Measurements from ENCODE around the gene MACROD2. TPM values are rescaled to one million over a fixed set of nuclear protein-coding genes. Genes with fewer than 3 reads are reported as not detected.

Gene MACROD2
- total RNA-seq, 1 donor from 2014 or later: 4.2 TPM

DNA sequence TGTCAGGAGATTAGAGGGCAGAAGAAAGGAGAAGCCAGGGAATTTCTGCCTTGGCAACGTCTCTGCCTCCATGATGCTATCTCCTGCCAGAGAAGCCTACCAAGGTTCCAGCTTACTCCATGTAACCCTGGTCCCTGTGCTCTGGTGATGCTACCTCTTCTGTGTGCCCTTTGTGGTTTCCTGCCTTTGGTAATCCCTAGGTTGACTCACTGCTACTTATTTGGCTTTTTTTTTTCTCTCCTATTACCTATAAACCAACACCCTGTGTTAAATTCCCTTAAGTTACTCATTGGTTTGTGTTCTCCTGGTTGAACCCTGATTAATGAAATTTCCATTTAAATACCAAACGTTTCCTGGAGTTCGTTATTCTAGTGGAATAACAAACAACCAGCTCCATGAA is 869.9 kb downstream of the MACROD2 start:
- no peak for ATAC-seq (ENCODE audit: poor library complexity)
- intact Hi-C loops (cut with DNase I): no loop called here
- DNase-seq: no peak

DNA sequence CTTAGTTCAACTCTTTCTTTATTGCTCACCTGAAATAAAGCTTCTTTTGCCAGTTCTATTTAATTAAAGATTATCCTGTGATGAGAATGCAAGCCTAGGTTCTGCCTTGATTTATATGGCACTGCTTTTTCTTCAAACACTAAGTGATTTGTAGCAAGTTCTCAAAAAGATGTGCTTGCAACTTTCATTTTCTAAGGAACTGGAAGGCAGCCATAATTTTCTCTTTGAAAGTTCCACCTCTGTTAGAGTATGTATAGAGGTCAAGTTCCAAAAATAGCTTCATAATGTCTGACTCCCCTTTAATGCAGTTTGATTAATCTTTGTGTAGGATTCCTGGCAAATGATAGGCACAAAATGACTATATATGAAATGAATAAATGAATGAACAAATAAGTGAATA is 870.4 kb downstream of the MACROD2 start:
- ATAC-seq (ENCODE audit: poor library complexity) (no peak), DNase-seq (no peak)
- intact Hi-C loops (cut with DNase I): no loop called here

DNA sequence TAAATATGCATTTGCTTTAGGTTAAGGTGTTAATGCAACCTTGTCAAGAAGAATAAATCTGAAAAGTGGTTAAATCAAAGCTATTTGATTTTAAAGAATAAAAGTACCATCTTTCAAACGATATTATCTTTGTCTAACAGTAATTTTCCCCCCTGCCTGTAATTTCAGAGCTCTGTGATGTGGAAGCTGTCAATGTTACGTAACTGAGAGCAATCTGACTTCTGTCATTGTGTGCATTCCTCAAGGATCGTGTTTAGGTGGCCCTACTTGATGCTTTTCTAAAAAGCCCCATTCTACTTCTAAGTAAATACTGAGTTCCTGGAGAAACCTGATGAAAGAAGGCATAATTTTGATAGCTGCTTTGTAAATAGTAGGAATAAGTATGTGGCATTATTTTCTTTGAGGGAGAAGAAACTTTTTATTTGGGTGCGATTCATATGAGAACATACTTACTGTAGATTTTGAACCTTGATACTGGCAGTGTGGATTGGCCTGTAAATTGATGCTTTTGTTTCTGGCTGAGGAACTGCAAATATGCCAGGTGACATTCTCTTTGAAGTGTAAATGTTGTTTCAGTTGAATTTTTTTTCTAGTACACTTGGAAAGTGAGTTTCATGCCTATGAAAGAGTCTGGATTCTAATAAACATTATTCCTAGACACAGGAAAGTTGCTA is 871.7 kb downstream of the MACROD2 start:
- no peak for ATAC-seq (ENCODE audit: poor library complexity)
- intact Hi-C loops (cut with DNase I): no loop called here

DNA sequence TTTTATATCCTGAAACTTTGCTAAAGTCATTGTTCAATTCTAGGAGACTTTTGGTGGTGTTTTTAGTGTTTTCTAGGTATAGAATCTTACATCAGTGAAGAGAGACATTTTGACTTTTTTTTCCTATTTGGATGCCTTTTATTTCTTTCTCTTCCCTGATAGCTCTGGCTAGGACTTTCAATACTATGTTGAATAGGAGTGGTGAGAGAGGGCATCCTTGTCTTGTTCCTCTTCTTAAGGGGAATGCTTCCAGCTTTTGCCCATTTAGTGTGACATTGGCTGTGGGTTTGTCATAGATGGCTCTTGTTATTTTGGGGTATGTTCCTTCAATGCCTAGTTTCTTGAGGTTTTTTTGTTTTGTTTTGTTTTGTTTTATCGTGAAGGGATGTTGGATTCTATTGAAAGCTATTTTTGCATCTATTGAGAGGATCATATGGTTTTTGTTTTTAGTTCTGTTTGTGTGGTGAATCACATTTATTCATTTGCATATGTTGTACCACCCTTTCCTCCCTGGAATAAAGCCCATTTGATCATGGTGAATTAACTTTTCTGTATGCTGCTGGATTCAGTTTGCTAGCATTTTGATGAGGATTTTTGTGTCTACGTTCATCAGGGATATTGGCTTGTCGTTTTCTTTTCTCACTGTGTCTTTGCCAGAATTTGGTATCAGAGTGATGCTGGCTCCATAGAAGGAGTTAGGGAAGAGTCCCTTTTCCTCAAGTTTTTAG is 882.1 kb downstream of the MACROD2 start:
- ATAC-seq (ENCODE audit: poor library complexity) (no peak), DNase-seq (no peak)
- intact Hi-C loops (cut with DNase I): no loop called here

More for the DNA sequence above, 871.7 kb downstream of the MACROD2 start:
- no peak for DNase-seq

DNA sequence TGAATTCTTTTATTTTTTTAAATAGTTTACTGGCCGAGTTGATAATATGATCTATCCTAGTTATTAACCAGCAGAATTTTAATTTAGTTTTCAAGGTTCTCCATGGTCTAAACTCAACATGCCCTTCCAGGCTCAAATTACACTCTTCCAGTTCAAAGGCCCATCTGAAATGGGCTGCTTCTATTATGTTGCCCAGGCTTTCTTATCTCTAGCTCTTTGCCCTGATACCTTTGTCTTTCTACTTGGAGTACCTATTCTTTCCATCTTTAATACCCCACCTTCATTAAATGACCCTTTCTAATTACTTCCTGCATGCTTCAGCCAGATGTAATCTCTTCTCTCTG is 883.3 kb downstream of the MACROD2 start:
- ATAC-seq (ENCODE audit: poor library complexity): no peak
- DNase-seq: no peak
- intact Hi-C loops (cut with DNase I): no loop called here

DNA sequence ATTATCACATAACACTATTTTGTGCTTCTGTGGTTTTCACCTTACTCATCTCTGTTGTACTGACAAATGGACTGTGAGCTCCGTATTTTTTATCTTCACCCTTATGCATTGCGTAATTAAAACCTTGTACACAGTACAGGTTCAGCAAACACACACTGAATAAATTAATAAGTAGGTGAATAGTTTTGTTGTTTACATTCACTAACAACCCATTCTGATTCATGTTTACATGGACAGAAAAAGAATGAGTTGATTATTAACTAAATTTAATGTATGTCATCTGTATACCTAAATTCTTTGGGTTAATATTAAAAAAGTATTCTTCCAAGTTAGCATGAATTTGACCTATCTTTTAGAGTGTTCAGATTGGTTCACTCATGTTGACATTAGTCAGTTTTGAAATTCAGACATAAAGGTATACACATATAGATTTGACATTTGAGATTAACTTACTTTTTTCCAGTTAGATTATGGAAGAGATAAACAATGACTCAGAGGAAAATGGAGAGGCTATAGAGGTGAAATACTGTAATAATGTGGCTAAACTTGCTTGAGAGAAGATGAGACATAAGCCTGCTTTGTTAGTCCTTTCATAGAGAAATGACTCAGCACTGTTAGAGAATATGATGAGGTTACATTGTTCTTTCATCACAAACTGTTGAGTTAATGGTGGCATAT is 883.8 kb downstream of the MACROD2 start:
- intact Hi-C loops (cut with DNase I): no loop called here
- DNase-seq: no peak
- ATAC-seq (ENCODE audit: poor library complexity): no peak

DNA sequence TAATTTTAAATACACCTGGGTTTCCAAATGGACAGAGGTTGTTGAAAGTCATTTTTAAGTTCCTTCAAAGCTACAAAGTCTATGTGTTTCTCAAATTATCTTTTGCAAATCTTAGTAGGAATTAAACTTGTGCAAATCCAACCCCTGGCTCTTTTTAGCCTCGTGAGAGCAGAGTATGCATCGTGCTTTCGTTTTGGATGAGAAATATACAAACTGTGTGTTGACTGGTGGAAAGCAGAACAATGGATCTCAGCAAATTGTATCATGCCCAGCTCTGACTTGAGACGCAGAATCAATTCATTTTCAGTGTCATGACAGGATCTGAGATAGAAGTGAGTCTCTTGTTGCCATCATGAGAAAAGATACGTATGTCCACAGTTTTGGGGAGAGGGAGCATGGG is 884.5 kb downstream of the MACROD2 start:
- intact Hi-C loops (cut with DNase I): no loop called here
- no peak for ATAC-seq (ENCODE audit: poor library complexity)
- no peak for DNase-seq

DNA sequence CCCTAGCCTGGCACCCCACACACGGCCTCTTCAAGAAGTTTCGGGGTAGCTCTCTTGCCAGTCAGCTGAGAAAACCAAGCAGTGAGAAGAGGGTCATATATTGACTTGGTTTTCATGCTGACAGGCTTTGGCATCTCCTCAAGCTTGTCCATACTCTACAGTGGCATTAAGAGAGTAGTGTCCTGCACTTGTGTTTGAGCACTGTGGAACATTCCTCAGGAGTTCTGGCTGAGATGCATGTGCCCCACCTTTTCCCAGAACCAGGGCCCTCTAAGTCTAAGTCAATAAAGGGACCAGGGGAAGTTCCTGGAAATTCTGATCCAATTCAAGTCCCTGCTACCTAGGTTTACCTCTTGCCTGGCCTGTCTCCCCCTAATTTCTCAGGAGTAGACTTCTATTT is 886.2 kb downstream of the MACROD2 start:
- no peak for ATAC-seq (ENCODE audit: poor library complexity)
- intact Hi-C loops (cut with DNase I): no loop called here
- no peak for DNase-seq

DNA sequence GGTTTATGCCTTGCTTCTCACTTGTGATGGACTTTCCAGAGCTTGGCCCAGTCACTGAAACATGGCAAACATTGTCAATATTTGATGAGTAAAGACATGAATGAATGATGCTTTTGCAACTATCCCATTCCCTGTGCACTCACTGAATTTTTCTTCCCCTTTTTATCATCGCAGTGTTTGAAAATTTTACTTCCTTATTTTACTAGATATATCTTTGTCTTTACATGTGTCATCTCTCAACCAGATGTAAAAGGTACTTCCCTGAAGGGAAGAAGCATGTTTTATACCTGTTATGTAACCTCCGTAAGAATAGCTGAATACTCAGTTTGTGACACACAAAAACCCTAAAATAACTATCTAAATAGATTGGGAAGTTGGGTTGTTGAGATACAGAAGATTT is 886.8 kb downstream of the MACROD2 start:
- intact Hi-C loops (cut with DNase I): no loop called here
- DNase-seq (no peak), ATAC-seq (ENCODE audit: poor library complexity) (no peak)

DNA sequence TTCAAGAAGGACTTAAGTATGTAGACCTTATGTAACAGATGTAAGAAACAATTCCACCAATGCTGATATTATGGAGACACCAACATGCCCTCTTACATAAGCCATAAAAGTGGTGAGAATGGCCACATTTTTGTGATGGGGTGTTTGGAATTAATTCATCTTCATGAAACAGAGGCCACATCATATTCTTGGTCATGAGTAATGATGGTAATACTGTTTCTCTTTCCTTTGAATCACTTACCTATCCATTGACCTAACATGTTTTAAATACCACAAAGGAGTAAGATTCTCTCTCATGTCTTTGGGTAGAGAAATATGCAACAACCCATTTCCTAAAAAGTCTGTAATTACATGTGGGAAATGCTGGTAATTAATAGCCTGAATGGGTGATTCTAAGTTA is 887.5 kb downstream of the MACROD2 start:
- intact Hi-C loops (cut with DNase I): no loop called here
- DNase-seq: no peak
- no peak for ATAC-seq (ENCODE audit: poor library complexity)

DNA sequence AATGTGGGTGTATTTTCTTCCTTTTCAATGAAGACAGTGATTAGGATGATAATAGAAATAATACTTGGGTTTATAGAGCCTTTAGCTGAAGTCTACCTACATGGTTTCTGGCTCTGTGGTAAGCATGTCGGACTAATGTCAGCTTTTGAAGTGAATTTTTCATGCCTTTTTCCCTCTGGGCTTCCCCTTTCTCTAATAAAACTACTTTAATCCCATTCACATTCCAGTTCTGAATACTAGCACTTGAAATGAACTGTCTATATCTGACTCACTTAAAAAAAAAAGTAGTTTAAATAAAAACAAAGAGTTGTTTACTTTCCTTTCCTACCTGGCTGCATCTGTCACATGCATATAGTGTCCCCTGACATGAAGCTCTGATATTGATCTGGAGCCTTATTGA is 888.0 kb downstream of the MACROD2 start:
- intact Hi-C loops (cut with DNase I): no loop called here
- no peak for ATAC-seq (ENCODE audit: poor library complexity)

DNA sequence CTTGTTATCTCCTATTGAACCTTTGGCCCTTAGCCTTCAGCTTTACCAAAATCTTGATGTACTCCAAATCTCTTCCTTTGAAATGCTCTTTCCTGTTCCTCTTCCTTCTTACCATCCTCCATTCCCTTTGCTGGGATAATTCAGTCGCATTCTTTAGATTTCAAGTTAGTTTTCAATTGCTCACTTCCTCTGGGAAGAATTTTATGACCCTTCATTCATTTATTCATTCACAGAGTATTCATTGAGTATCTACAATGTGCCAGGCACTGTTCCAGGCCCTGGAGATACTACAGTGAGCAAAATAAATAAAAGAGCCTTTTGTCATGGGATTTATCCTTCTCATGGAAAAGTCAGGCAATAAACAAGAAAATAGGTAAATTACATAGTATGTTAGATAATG is 890.3 kb downstream of the MACROD2 start:
- ATAC-seq (ENCODE audit: poor library complexity): no peak
- intact Hi-C loops (cut with DNase I): no loop called here
- no peak for DNase-seq

More for the DNA sequence above, 888.0 kb downstream of the MACROD2 start:
- DNase-seq: no peak

DNA sequence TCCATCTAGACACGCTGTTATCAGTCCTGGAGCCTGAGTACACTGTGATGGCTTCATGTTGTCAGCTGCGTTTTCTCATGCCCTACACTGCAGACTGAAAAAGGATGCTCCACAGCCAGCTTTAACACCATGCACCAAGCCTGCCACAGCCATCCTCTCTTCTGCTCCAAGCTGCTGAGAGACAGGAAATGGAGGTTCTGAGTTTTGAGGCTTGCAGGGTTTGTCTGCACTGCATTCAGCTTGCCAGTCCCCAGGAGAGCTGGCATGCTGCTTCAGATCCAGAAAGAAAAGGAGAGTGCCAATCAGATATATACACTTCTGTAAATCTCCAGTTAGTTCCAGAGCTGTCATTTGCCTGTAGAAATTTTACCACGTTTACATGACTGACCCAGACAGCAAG is 892.8 kb downstream of the MACROD2 start:
- intact Hi-C loops (cut with DNase I): no loop called here
- no peak for ATAC-seq (ENCODE audit: poor library complexity)
- DNase-seq: no peak

DNA sequence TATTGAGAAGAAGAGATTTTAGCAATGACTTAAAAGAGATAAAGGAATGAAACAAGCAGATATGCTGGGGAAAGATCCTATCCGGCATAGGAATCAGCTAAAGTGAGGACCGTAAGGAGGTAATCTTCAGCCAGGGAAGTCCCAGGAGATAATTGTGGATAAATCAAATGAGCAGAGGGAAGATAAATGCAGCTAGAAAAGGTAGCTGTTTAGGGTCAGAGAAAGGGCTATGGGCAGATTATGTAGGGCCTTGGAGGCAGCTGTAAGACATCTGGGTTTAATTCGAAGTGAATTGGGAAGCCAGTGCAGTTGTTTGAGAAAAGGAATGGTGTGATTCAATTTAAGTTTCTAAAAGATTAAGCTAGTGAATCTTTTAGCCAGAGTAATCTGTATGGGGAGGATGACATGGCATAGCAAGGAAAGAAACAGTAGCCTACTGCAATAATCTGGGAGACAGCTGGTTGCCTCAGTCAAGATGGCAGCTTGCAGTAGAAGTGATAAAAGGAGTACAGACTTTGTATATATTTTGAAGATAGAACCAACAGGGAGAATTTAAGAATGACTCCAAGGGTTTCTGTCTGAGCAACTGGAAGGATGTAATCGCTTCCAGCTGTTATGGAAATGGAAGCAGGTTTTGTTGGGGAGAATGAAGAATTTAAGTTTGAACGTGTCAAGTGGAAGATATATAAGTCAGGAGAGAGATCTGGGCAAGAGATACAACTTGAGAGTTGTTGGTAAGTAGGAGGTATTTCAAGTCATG is 894.4 kb downstream of the MACROD2 start:
- DNase-seq (no peak), ATAC-seq (ENCODE audit: poor library complexity) (no peak)
- intact Hi-C loops (cut with DNase I): no loop called here

DNA sequence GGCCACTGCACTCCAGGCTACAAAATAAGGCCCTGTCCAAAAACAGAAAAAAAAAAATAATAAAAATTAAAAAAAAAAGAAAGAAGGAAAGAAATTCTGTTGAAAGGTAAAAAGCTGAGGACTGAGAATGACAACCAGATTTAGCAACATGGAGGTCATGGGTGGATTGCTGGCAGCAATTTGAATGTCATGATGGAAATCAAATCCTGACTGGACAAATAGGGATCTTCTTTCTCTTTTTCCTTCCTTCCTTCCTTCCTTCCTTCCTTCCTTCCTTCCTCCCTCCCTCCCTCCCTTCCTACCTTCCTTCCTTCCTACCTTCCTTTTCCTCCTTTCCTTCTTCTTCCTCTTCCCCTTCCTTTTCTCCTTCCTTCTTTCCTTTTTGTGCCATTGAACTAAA is 895.4 kb downstream of the MACROD2 start:
- ATAC-seq (ENCODE audit: poor library complexity): no peak
- intact Hi-C loops (cut with DNase I): no loop called here
- DNase-seq: no peak

DNA sequence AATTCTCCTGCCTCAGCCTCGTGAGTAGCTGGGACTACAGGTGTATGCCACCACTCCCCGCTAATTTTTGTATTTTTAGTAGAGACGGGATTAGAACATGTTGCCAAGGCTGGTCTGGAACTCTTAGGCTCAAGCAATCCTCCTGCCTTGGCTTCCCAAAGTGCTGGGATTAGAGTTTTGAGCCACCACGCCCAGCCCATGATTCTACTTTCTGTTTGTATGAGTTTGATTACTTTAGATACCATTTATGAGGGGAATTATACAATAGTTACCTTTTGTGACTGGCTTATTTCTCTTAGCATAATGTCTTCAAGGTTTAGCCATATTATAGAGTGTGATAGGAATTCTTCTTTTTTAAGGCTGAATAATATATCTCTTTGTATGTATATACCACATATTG is 897.5 kb downstream of the MACROD2 start:
- no peak for DNase-seq
- no peak for ATAC-seq (ENCODE audit: poor library complexity)
- intact Hi-C loops (cut with DNase I): no loop called here

DNA sequence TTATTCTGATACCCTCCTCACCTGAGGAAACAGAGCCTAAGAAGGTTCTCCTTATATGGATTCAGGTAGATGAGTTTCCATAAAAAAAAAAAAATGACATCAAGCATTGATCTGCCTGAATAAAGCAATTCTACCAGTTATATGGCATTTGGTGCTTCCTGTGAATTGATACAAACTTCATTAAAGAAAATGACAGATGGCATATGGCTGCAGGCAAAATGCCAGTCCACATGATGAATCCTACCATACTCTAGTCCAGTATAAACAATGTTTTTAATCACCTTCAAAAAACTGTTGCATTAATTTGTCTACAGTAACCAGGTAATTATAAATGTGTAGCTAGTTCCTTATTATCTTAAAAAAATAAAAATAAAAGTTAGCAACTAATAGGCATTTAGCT is 901.3 kb downstream of the MACROD2 start:
- intact Hi-C loops (cut with DNase I): no loop called here
- DNase-seq: no peak
- ATAC-seq (ENCODE audit: poor library complexity): no peak

DNA sequence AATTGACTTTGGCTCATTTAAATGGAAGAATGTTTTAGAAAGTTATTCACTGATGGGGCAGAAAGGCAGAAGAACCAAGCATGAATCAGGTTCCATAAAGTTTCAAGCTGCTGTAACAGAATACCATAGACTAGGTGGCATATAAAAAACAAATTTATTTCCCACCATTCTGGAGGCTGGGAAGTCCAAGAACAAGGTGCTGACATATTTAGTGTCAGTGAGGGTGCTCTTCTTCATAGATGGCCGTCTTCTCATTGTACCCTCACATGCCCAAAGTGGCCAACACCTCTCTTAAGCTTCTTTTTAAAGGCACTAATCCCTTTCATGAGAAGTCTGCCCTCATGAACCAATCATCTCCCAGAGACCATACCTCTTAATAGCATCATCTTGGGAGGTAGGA is 902.3 kb downstream of the MACROD2 start:
- DNase-seq: no peak
- intact Hi-C loops (cut with DNase I): no loop called here
- ATAC-seq (ENCODE audit: poor library complexity): no peak

DNA sequence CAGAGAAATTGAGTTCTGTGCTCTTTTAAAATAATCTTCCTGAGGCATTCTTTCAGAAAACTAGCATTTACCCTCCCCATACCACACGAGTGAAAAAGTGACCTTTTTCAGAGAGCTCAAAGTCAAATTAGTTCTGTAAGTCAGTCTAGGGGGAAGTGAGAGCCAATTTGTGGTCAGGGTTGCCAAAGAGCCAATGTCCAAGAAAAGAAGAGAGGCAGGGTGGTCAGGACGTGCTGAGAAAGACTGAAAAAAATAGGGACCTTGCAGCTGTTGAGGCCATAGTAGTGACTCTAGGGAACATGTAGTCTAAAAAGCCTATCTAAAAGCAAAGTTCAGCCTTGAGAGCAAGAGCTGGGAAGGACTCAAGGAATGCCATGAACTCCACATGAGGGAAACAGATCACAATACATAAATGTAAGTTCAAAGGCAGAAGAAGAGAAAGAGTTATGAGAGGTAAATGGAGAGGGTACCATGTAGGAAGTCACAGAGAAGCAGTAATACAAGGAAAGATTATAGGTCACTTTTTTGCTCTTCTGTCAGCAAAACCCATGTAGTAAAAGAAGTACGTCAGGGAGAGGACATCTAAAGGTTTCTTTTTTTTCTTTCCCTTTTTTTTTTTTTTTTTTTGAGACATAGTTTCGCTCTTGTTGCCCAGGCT is 907.2 kb downstream of the MACROD2 start:
- DNase-seq (no peak), ATAC-seq (ENCODE audit: poor library complexity) (no peak)
- intact Hi-C loops (cut with DNase I): no loop called here
